CD4-positive, alpha-beta T cell (primary cell): ENCODE data around the gene GADD45B. TPM values are rescaled to one million over a fixed set of nuclear protein-coding genes. Genes with fewer than 3 reads are reported as not detected.
A peak's percentile ranks its signal among the peaks of the same experiment; 100 is the strongest.

Experiments used
- ATAC-seq: fragments of 200-7000 bp; cut with Tn5 transposase; one replicate; pipeline ENCODE4 v1.10.0; 2022; ENCODE audit warnings: mild to moderate bottlenecking; ENCODE audit not compliant: poor library complexity
- CTCF ChIA-PET: fragments of 350-600 bp; sonication (Branson Sonifier 250); formaldehyde crosslinking; loops from one replicate; lab custom pipeline; 2021; ENCODE audit warnings: antibody characterized with exemption, inconsistent platforms; lab: Charles Lee
- POLR2A ChIA-PET: fragments of 350-600 bp; sonication (Branson Sonifier 250); formaldehyde crosslinking; loops from one replicate; lab custom pipeline; 2021; ENCODE audit warnings: antibody characterized with exemption, inconsistent platforms; lab: Charles Lee
- DNase-seq, 14 experiments: peaks; one replicate each; pipeline ENCODE4 v3.0.0-alpha.2; 2013 to 2020; ENCODE audit warnings: mixed read lengths in 2 of 14
- H3K27ac ChIP-seq, 2 donors: one replicate each; pipeline versions ENCODE4 v1.5.1 to v1.7.0; 2013; ENCODE audit warnings: low read length in 2 of 2, low read depth in 1 of 2, mild to moderate bottlenecking in 1 of 2
- H3K27me3 ChIP-seq, 2 experiments: 1 replicate in 1 of 2; 2 replicates in 1 of 2; pipeline versions ENCODE4 v1.6.1 to v1.7.0; 2013; ENCODE audit warnings: low read length in 2 of 2, control low read depth in 1 of 2, mild to moderate bottlenecking in 1 of 2, moderate library complexity in 1 of 2; ENCODE audit not compliant: insufficient read depth in 2 of 2, control insufficient read depth in 1 of 2
- H3K36me3 ChIP-seq: one replicate; pipeline ENCODE4 v1.6.1; 2013; ENCODE audit warnings: low read length, control low read depth; ENCODE audit not compliant: insufficient read depth
- H3K4me1 ChIP-seq: one replicate; pipeline ENCODE4 v1.6.1; 2013; ENCODE audit warnings: low read length, control low read depth; ENCODE audit not compliant: insufficient read depth
- H3K4me3 ChIP-seq: one replicate; pipeline ENCODE4 v1.5.1; 2013; ENCODE audit warnings: mild to moderate bottlenecking, low read length, moderate library complexity
- H3K9me3 ChIP-seq, 2 experiments: 1 replicate in 1 of 2; 2 replicates in 1 of 2; pipeline versions ENCODE4 v1.6.1 to v1.7.0; 2013; ENCODE audit warnings: low read length in 2 of 2, mild to moderate bottlenecking in 2 of 2, control low read depth in 1 of 2, moderate library complexity in 1 of 2; ENCODE audit not compliant: control insufficient read depth in 1 of 2, insufficient read depth in 1 of 2
- H3K27ac Mint-ChIP-seq: one replicate; pipeline ENCODE4 v1.8.0; 2020; ENCODE audit warnings: mixed read lengths
- H3K27me3 Mint-ChIP-seq: one replicate; pipeline ENCODE4 v1.8.0; 2021; ENCODE audit warnings: mixed read lengths
- H3K36me3 Mint-ChIP-seq: one replicate; pipeline ENCODE4 v1.8.0; 2021; ENCODE audit warnings: low read depth, mixed read lengths
- H3K4me1 Mint-ChIP-seq: one replicate; pipeline ENCODE4 v1.8.0; 2021; ENCODE audit warnings: low read depth, mixed read lengths
- H3K4me3 Mint-ChIP-seq: one replicate; pipeline ENCODE4 v1.8.0; 2020; ENCODE audit warnings: mild to moderate bottlenecking, mixed read lengths
- H3K9me3 Mint-ChIP-seq: one replicate; pipeline ENCODE4 v1.8.0; 2020; ENCODE audit warnings: mixed read lengths
- intact Hi-C, 2 experiments: fragments of 100-400 bp; cut with DNase I in 1 of 2; cut with micrococcal nuclease in 1 of 2; formaldehyde crosslinking; loops; one replicate each; pipeline versions ENCODE4 v1.15.1 to v1.9.0; 2023 to 2025; cut with DNase I, micrococcal nuclease
- total RNA-seq, 174 experiments: library from RNA in 2 of 174; stranded (reverse) in 2 of 174; gene quantifications; one replicate each; pipeline ENCODE4 v1.2.3 and lab custom pipeline; 2021 to 2026
- TF ChIP-seq, protein P1 (sequence below): fragments of 200-600 bp; IDR thresholded peaks from one replicate; pipeline ENCODE4 v1.8.0; 2022; ENCODE audit warnings: antibody characterized with exemption, mild to moderate bottlenecking

GADD45B gene
- total RNA-seq, 2 experiments from 2014 or later = 284 to 285 TPM

DNA sequence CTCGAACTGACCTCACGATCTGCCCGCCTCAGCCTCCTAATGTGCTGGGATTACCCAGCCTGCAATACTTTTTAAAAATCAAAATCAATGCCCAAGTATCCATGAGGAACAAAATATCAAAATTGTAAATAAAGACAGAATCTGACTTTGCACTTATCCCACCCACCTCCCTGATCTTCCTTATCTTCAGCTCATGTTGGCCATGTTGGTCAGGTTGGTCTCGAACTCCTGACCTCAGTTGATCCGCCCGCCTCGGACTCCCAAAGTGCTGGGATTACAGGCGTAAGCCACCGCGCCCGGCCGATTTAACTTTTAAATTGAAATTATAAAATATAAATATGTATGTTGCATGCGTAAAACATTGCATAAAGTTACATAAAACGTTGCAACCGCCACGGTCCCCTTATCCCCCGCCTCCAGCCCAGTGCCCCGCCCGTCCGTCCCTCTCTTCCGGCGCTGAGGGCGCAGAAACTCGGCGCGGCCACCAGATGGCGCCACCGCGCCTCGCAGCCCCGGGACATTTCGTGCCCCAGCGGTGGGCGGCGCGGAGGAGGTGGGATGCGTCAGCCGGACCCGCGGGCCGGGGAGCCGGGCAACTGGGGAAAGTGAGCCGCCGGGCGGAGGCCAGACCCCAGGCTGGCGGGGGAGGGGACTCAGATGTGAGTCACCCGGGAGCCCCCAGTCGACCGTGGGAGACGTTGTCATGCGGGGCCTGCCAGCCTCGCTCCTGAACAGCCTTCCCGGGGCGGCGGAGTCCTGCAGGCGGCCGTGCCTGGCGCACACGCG lies 1.5 kb upstream of the GADD45B start:
- H3K36me3 ChIP-seq = peaks cover 8% of the 10 kb centered on the region
- peak overlapping the region; percentile 86 for H3K4me3 ChIP-seq
- H3K4me1 ChIP-seq = peaks cover 42% of the 10 kb centered on the region
- H3K27ac ChIP-seq = peak overlapping the region in 1 of 2 donors; percentile 70
- no peaks in the 10 kb centered on the region for H3K9me3 ChIP-seq
- Mint-ChIP-seq H3K4me3 (peak overlapping the region; percentile 87), H3K27me3 (peaks cover 4% of the 10 kb centered on the region), H3K27ac (peak overlapping the region; percentile 91), H3K4me1 (peaks cover 25% of the 10 kb centered on the region), H3K9me3 (no peaks in the 10 kb centered on the region), H3K36me3 (peaks cover 28% of the 10 kb centered on the region)
- POLR2A ChIA-PET = interaction anchor here (0.7 to 5.2 kb wide), 10 partner anchors 18 to 891 kb away, joined by 3 to 272 read pairs (median 50); partner anchors contain the start of gene LMNB2
- peak; percentile 39 for ATAC-seq
- CTCF ChIA-PET = interaction anchor here (0.8 to 9.5 kb wide), 5 partner anchors 79 to 162 kb away, joined by 3 to 57 read pairs (median 15); no protein-coding TSS in a partner anchor
- DNase-seq = peak; percentile 74 to 94 (median 80)
- intact Hi-C loops = loop anchor here (1.0 to 5.0 kb wide), 5 partner anchors 88 to 237 kb away; partner anchors contain the start of genes PLEKHJ1 (in 1 of the 2) and SF3A2 (in 1 of the 2)
- TF ChIP-seq, protein P1, sequence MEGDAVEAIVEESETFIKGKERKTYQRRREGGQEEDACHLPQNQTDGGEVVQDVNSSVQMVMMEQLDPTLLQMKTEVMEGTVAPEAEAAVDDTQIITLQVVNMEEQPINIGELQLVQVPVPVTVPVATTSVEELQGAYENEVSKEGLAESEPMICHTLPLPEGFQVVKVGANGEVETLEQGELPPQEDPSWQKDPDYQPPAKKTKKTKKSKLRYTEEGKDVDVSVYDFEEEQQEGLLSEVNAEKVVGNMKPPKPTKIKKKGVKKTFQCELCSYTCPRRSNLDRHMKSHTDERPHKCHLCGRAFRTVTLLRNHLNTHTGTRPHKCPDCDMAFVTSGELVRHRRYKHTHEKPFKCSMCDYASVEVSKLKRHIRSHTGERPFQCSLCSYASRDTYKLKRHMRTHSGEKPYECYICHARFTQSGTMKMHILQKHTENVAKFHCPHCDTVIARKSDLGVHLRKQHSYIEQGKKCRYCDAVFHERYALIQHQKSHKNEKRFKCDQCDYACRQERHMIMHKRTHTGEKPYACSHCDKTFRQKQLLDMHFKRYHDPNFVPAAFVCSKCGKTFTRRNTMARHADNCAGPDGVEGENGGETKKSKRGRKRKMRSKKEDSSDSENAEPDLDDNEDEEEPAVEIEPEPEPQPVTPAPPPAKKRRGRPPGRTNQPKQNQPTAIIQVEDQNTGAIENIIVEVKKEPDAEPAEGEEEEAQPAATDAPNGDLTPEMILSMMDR = peak; percentile 97
- H3K27me3 ChIP-seq = no peaks in the 10 kb centered on the region

DNA sequence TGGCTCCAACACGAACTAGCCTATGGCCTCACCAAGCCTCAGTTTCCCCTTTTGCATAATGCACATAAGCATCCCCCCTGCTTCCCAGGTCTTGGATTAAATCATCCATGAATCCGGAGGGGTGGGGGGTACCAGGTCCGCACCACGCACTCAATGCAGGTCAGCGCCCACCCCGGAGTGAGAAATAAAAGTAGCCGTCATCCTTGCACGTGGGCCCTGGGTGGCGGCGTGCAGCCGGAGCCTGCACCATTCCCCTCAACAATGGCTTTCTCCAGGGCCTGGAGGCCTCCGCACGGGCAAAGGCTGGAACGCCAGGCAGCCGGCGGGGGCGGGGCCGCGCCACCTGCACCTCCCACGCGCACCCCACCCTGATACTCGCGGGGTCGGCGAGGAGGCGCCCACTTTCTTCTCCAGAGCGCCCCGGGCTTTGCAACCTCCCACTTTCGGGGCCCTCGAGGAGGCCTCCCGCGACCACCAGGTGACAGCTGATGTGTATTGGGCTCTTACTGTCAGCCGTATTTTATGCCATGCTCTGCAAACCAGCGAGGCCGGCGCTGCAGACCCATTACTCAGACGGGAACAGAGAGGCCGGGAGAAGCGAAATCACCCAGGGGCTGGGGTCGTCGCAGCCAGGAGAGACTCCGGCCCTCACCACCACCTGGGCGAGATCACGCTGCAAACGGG lies 767 bp upstream of the GADD45B start:
- TF ChIP-seq, protein P1 = no peak
- H3K27ac ChIP-seq = peak overlapping the region in 1 of 2 donors; percentile 70
- no peaks in the 10 kb centered on the region for H3K9me3 Mint-ChIP-seq
- H3K27ac Mint-ChIP-seq = peak overlapping the region; percentile 91
- H3K27me3 Mint-ChIP-seq = peaks cover 4% of the 10 kb centered on the region
- peaks cover 28% of the 10 kb centered on the region for H3K36me3 Mint-ChIP-seq
- DNase-seq = peak in 13 of 14 experiments; percentile 29 to 79 (median 48)
- no peaks in the 10 kb centered on the region for H3K27me3 ChIP-seq
- H3K36me3 ChIP-seq = peaks cover 8% of the 10 kb centered on the region
- ATAC-seq = peak; percentile 9
- peaks cover 25% of the 10 kb centered on the region for H3K4me1 Mint-ChIP-seq
- ChIA-PET CTCF (interaction anchor here (1.4 to 9.5 kb wide), 6 partner anchors 104 to 161 kb away, joined by 6 to 57 read pairs (median 19); no protein-coding TSS in a partner anchor), POLR2A (interaction anchor here (0.6 to 5.2 kb wide), 48 partner anchors 9 to 1288 kb away, joined by 3 to 272 read pairs (median 7); partner anchors contain the start of genes AP3D1, GNG7, LMNB2 and MRPL54)
- H3K4me3 ChIP-seq = peak overlapping the region; percentile 86
- intact Hi-C loops = loop anchor here (1.0 to 5.0 kb wide), 3 partner anchors 87 to 136 kb away; no protein-coding TSS in a partner anchor
- peaks cover 45% of the 10 kb centered on the region for H3K4me1 ChIP-seq
- peak overlapping the region; percentile 87 for H3K4me3 Mint-ChIP-seq
- no peaks in the 10 kb centered on the region for H3K9me3 ChIP-seq
